ENCODE data around the gene KCNE4. TPM values are rescaled to one million over a fixed set of nuclear protein-coding genes. Genes with fewer than 3 reads are reported as not detected.

Gene KCNE4
- total RNA-seq, 1 experiment from 2014 or later, result not detected

DNA sequence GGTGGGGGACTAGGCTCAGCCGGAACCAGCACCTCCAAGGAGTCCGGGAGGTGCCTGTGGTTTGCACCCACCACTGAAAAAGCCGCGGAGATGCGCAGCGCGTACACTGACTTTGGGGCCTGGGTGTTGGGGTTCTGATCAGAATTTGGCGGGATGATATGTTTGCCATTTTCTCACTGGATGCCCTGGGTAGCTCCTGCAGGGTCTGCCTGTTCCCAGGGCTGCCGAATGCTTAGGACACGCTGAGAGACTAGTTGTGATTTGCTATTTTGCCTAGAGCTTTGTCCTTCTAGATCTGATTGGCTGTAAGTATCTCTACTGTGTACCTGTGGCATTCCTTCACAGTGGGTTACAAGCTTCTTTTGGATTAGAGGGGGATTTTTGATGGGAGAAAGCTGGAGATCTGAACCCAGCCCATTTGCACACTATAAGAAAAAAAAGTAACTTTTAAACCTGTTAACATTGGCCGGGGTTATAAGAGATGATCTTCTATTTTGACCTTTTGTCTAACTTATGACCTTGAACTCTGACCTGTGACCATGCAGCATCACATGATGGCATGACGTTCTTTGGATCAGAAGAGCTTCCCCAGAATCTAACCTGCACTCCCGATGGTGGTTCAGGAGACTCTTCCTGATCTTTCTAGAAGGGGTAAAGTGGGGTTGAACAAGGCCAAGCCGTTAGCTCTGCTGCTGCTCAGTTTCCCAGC is 1.6 kb downstream of the KCNE4 start:
- no peak overlapping the region for H2AFZ ChIP-seq (ENCODE audit: low read length)
- POLR2A ChIA-PET (ENCODE audit: unreplicated experiment), result no interaction called here
- no TSS peak for BruUV-seq (replicated peaks)

GRCh38 chr2:223054193-223054781 is 2.3 kb downstream of the KCNE4 start:
- no peak overlapping the region for H2AFZ ChIP-seq (ENCODE audit: low read length)
- H3K4me2 ChIP-seq (ENCODE audit: low read length), result no peak overlapping the region
- H4K20me1 ChIP-seq (ENCODE audit: low read length), result no peaks in the 10 kb centered on the region

More for the DNA sequence above, 1.6 kb downstream of the KCNE4 start:
- intact Hi-C loops (cut with micrococcal nuclease), result no loop called here
- DNase-seq (no peak), ATAC-seq (no peak)
- Histone ChIP-seq H4K20me1 (ENCODE audit: low read length) (no peaks in the 10 kb centered on the region), H3K4me3 (ENCODE audit: low read length) (no peak overlapping the region), H3K4me1 (ENCODE audit: insufficient read depth, low read length) (peaks cover 4% of the 10 kb centered on the region; the same call in 1 of the 2 replicates), H3K9me2 (replicated peaks; ENCODE audit: low read length) (no peaks in the 10 kb centered on the region; the same call in 1 of the 2 replicates), H3K36me3 (ENCODE audit: low read depth, low read length) (no peaks in the 10 kb centered on the region), H3K79me2 (ENCODE audit: low read length) (no peaks in the 10 kb centered on the region), H3F3A (ENCODE audit: low read length, unreplicated experiment) (no peaks in the 10 kb centered on the region), H3K27ac (ENCODE audit: low read length) (no peak overlapping the region), H3K4me2 (ENCODE audit: low read length) (no peak overlapping the region), H3K9ac (ENCODE audit: low read length) (no peak overlapping the region), H3K9me3 (ENCODE audit: low read length) (no peaks in the 10 kb centered on the region), H3K27me3 (ENCODE audit: low read length) (no peaks in the 10 kb centered on the region; the same call in 1 of the 2 replicates)
- TF ChIP-seq, protein P1, sequence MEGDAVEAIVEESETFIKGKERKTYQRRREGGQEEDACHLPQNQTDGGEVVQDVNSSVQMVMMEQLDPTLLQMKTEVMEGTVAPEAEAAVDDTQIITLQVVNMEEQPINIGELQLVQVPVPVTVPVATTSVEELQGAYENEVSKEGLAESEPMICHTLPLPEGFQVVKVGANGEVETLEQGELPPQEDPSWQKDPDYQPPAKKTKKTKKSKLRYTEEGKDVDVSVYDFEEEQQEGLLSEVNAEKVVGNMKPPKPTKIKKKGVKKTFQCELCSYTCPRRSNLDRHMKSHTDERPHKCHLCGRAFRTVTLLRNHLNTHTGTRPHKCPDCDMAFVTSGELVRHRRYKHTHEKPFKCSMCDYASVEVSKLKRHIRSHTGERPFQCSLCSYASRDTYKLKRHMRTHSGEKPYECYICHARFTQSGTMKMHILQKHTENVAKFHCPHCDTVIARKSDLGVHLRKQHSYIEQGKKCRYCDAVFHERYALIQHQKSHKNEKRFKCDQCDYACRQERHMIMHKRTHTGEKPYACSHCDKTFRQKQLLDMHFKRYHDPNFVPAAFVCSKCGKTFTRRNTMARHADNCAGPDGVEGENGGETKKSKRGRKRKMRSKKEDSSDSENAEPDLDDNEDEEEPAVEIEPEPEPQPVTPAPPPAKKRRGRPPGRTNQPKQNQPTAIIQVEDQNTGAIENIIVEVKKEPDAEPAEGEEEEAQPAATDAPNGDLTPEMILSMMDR (conservative IDR thresholded peaks at IDR 0.05; ENCODE audit: low read depth, low read length), result no peak
- TF ChIP-seq EZH2 (IDR thresholded peaks at IDR 0.05; ENCODE audit: low read length, unreplicated experiment) (no peak), EZH2phosphoT487 (IDR thresholded peaks at IDR 0.05; ENCODE audit: borderline replicate concordance, low read length) (no peak)
- CTCF ChIA-PET, result no interaction called here

GRCh38 chr2:223055140-223055539 is 3.1 kb downstream of the KCNE4 start:
- TF ChIP-seq EZH2 (IDR thresholded peaks at IDR 0.05; ENCODE audit: low read length, unreplicated experiment), result no peak
- TF ChIP-seq, protein P1 (conservative IDR thresholded peaks at IDR 0.05; ENCODE audit: low read depth, low read length), result no peak
- no peak for TF ChIP-seq EZH2phosphoT487 (IDR thresholded peaks at IDR 0.05; ENCODE audit: borderline replicate concordance, low read length)
- H3K9me3 ChIP-seq (ENCODE audit: low read length), result no peaks in the 10 kb centered on the region
- ChIA-PET CTCF (no interaction called here), POLR2A (ENCODE audit: unreplicated experiment) (no interaction called here)
- ATAC-seq (no peak), DNase-seq (no peak)
- no TSS peak for BruUV-seq (replicated peaks)
- no peaks in the 10 kb centered on the region for H4K20me1 ChIP-seq (ENCODE audit: low read length)
- peaks cover 16% of the 10 kb centered on the region for H3K4me1 ChIP-seq (ENCODE audit: insufficient read depth, low read length)
- no peak overlapping the region for H3K9ac ChIP-seq (ENCODE audit: low read length)
- no peaks in the 10 kb centered on the region; the same call in 1 of the 2 replicates for H3K27me3 ChIP-seq (ENCODE audit: low read length)
- no peak overlapping the region for H3K4me3 ChIP-seq (ENCODE audit: low read length)
- H3F3A ChIP-seq (ENCODE audit: low read length, unreplicated experiment), result no peaks in the 10 kb centered on the region
- no peak overlapping the region for H3K4me2 ChIP-seq (ENCODE audit: low read length)
- no peak overlapping the region for H3K27ac ChIP-seq (ENCODE audit: low read length)
- H3K79me2 ChIP-seq (ENCODE audit: low read length), result no peaks in the 10 kb centered on the region
- intact Hi-C loops (cut with micrococcal nuclease), result no loop called here
- H2AFZ ChIP-seq (ENCODE audit: low read length), result no peak overlapping the region
- no peaks in the 10 kb centered on the region; the same call in 1 of the 2 replicates for H3K9me2 ChIP-seq (replicated peaks; ENCODE audit: low read length)
- H3K36me3 ChIP-seq (ENCODE audit: low read depth, low read length), result no peaks in the 10 kb centered on the region

More at GRCh38 chr2:223054193-223054781, 2.3 kb downstream of the KCNE4 start:
- CTCF ChIA-PET, result no interaction called here
- H3K9me3 ChIP-seq (ENCODE audit: low read length), result no peaks in the 10 kb centered on the region
- no peaks in the 10 kb centered on the region; the same call in 1 of the 2 replicates for H3K9me2 ChIP-seq (replicated peaks; ENCODE audit: low read length)
- intact Hi-C loops (cut with micrococcal nuclease), result no loop called here
- H3F3A ChIP-seq (ENCODE audit: low read length, unreplicated experiment), result no peaks in the 10 kb centered on the region
- no peak overlapping the region for H3K27ac ChIP-seq (ENCODE audit: low read length)
- peaks cover 9% of the 10 kb centered on the region for H3K4me1 ChIP-seq (ENCODE audit: insufficient read depth, low read length)
- no TSS peak for BruUV-seq (replicated peaks)
- TF ChIP-seq EZH2 (IDR thresholded peaks at IDR 0.05; ENCODE audit: low read length, unreplicated experiment), result no peak
- no peak for TF ChIP-seq EZH2phosphoT487 (IDR thresholded peaks at IDR 0.05; ENCODE audit: borderline replicate concordance, low read length)
- POLR2A ChIA-PET (ENCODE audit: unreplicated experiment), result no interaction called here
- no peaks in the 10 kb centered on the region for H3K79me2 ChIP-seq (ENCODE audit: low read length)
- no peak for DNase-seq
- H3K36me3 ChIP-seq (ENCODE audit: low read depth, low read length), result no peaks in the 10 kb centered on the region
- H3K4me3 ChIP-seq (ENCODE audit: low read length), result no peak overlapping the region
- no peak for ATAC-seq
- no peak overlapping the region for H3K9ac ChIP-seq (ENCODE audit: low read length)
- no peaks in the 10 kb centered on the region; the same call in 1 of the 2 replicates for H3K27me3 ChIP-seq (ENCODE audit: low read length)

All from PC-3 (cell line).